Measurements from ENCODE around the gene ADCY3. TPM values are rescaled to one million over a fixed set of nuclear protein-coding genes. Genes with fewer than 3 reads are reported as not detected.

The ADCY3 gene
- polyA plus RNA-seq, 1 donor from 2014 or later: 28.8 TPM

DNA sequence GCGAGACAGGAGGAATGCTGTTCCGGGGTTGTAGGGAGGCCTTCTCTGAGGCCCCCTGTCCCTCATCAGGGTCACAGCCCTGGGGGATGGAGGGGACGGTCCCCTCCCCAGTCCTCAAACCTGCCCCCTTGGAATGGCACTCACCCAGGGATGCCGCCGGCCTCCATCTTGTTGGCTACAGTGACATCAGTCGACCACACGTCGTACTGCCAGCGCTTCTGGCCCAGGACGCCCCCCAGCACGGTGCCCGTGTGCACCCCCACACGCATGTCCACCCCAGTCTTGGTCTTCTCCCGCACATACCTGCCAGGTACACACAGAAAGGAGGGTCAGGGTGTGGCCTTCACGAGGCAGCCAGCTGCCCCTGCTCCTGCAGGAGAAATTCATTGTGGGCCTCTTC lies 80.3 kb downstream of the ADCY3 start:
- H3K9ac ChIP-seq (ENCODE audit: low read length): no peak overlapping the region
- no peaks in the 10 kb centered on the region for H3K79me2 ChIP-seq (replicated peaks; ENCODE audit: insufficient read depth, low read length)
- no peaks in the 10 kb centered on the region for H3K9me3 ChIP-seq (ENCODE audit: low read length)
- no peak overlapping the region for H3K27ac ChIP-seq (ENCODE audit: low read length)
- no peak overlapping the region for H3K4me2 ChIP-seq (ENCODE audit: low read length)
- H2AFZ ChIP-seq (ENCODE audit: low read depth, low read length): no peak overlapping the region
- no peaks in the 10 kb centered on the region for H3K36me3 ChIP-seq (ENCODE audit: insufficient read depth, low read length)
- H4K20me1 ChIP-seq (ENCODE audit: insufficient read depth): no peaks in the 10 kb centered on the region
- no peaks in the 10 kb centered on the region for H3K9me2 ChIP-seq (ENCODE audit: insufficient read depth, low read length)
- TF ChIP-seq MXI1 (conservative IDR thresholded peaks at IDR 0.05; ENCODE audit: poor library complexity, severe bottlenecking) (no peak), EZH2 (IDR thresholded peaks at IDR 0.05; ENCODE audit: borderline replicate concordance, insufficient read depth, low read length, poor library complexity, severe bottlenecking) (no peak), EP300 (conservative IDR thresholded peaks at IDR 0.05; ENCODE audit: poor library complexity, severe bottlenecking) (no peak), REST (IDR thresholded peaks at IDR 0.05; ENCODE audit: borderline replicate concordance) (no peak)
- H3K4me3 ChIP-seq (ENCODE audit: low read length): no peak overlapping the region
- H3F3A ChIP-seq (ENCODE audit: insufficient read depth, low read length, poor library complexity, severe bottlenecking): no peaks in the 10 kb centered on the region
- no peaks in the 10 kb centered on the region for H3K27me3 ChIP-seq (ENCODE audit: insufficient read depth, low read depth, low read length)

DNA sequence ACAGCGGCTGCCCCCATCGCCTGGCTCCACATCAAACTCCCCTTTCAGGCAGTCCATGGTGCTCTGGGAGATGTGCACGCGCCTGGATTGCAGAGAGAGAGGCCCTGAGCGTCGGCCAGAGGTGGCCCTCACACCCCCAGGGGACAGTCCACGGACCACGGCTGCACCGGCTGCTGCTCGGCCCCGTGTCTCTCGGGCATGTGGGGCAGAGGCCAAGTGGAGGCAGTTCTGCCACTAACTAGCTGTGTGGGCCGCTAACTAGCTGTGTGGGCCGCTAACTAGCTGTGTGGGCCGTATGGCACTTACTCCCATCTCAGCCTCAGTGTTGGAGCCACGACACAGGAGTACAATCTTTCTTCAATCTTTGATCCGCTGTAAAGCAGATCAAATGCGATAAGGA lies 81.5 kb downstream of the ADCY3 start:
- Histone ChIP-seq H3K9me2 (ENCODE audit: insufficient read depth, low read length) (no peaks in the 10 kb centered on the region), H3K79me2 (replicated peaks; ENCODE audit: insufficient read depth, low read length) (no peaks in the 10 kb centered on the region), H3K27me3 (ENCODE audit: insufficient read depth, low read depth, low read length) (no peaks in the 10 kb centered on the region), H3K27ac (ENCODE audit: low read length) (no peak overlapping the region), H2AFZ (ENCODE audit: low read depth, low read length) (no peak overlapping the region), H4K20me1 (ENCODE audit: insufficient read depth) (no peaks in the 10 kb centered on the region), H3K4me2 (ENCODE audit: low read length) (no peak overlapping the region), H3K4me3 (ENCODE audit: low read length) (no peak overlapping the region), H3K9ac (ENCODE audit: low read length) (no peak overlapping the region), H3K36me3 (ENCODE audit: insufficient read depth, low read length) (no peaks in the 10 kb centered on the region), H3K9me3 (ENCODE audit: low read length) (no peaks in the 10 kb centered on the region), H3F3A (ENCODE audit: insufficient read depth, low read length, poor library complexity, severe bottlenecking) (no peaks in the 10 kb centered on the region)
- TF ChIP-seq REST (IDR thresholded peaks at IDR 0.05; ENCODE audit: borderline replicate concordance) (no peak), TAF1 (IDR thresholded peaks at IDR 0.05; ENCODE audit: low read depth) (no peak), MXI1 (conservative IDR thresholded peaks at IDR 0.05; ENCODE audit: poor library complexity, severe bottlenecking) (no peak), EZH2 (IDR thresholded peaks at IDR 0.05; ENCODE audit: borderline replicate concordance, insufficient read depth, low read length, poor library complexity, severe bottlenecking) (no peak), SMC3 (conservative IDR thresholded peaks at IDR 0.05; ENCODE audit: poor library complexity) (no peak), RAD21 (conservative IDR thresholded peaks at IDR 0.05) (no peak), EP300 (conservative IDR thresholded peaks at IDR 0.05; ENCODE audit: poor library complexity, severe bottlenecking) (no peak), POLR2AphosphoS5 (IDR thresholded peaks at IDR 0.05) (no peak)
- TF ChIP-seq, protein P1, sequence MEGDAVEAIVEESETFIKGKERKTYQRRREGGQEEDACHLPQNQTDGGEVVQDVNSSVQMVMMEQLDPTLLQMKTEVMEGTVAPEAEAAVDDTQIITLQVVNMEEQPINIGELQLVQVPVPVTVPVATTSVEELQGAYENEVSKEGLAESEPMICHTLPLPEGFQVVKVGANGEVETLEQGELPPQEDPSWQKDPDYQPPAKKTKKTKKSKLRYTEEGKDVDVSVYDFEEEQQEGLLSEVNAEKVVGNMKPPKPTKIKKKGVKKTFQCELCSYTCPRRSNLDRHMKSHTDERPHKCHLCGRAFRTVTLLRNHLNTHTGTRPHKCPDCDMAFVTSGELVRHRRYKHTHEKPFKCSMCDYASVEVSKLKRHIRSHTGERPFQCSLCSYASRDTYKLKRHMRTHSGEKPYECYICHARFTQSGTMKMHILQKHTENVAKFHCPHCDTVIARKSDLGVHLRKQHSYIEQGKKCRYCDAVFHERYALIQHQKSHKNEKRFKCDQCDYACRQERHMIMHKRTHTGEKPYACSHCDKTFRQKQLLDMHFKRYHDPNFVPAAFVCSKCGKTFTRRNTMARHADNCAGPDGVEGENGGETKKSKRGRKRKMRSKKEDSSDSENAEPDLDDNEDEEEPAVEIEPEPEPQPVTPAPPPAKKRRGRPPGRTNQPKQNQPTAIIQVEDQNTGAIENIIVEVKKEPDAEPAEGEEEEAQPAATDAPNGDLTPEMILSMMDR (IDR thresholded peaks at IDR 0.05; ENCODE audit: poor library complexity, severe bottlenecking): no peak

Measured in neural cell (in vitro differentiated cells).